Omental fat pad (tissue), 4 donors: ENCODE results near the gene ADAMTS20. TPM values are rescaled to one million over a fixed set of nuclear protein-coding genes. Genes with fewer than 3 reads are reported as not detected.

ENCODE experiments used
- ATAC-seq: fragments of 150-250 bp; one replicate; pipeline ENCODE4 v1.9.1; 2016; ENCODE audit warnings: mild to moderate bottlenecking, moderate library complexity; ENCODE audit not compliant: low FRiP score
- DNase-seq: peaks from one replicate; pipeline ENCODE4 v3.0.0-alpha.2; 2019; ENCODE audit warnings: low spot score
- CTCF ChIP-seq, 3 donors: fragments of 450-650 bp; IDR thresholded peaks; one replicate each; pipeline ENCODE4 v1.5.1; 2016 to 2017; ENCODE audit warnings: antibody characterized with exemption in 3 of 3, mild to moderate bottlenecking in 3 of 3, moderate library complexity in 2 of 3
- total RNA-seq, 4 donors: library from RNA; depleted of rRNA; stranded (reverse); fragments of >200 nt; gene quantifications; one replicate each; pipeline ENCODE4 v1.1.0, GENCODE V29; 2016

Gene ADAMTS20
- total RNA-seq, 4 donors from 2014 or later, result not detected

DNA sequence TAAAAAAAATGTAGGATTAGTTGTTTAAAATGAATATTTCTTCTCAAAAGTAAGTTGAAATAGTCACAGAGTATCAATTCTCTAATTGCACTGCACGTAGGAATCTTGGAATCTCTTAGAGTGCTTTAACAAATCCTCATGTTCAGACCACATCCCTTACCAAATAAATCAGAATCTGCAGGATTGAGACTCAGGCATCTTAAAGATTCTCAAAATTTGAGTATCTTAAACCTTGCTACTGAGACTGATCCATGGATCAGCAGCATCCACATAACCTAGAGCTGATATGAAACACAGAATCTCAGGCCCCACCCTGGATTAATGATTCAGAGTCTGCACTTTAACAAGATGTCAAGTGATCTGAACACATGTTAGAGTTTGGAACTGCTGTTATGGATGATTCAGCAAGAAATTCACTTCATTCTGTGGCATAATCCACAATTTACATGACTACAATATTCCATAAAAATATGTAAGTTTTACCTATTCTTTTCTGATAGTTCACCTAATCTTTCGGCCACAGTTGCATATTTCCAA is 58.7 kb downstream of the ADAMTS20 start:
- no peak for DNase-seq
- no peak for TF ChIP-seq CTCF (IDR thresholded peaks at IDR 0.05)

DNA sequence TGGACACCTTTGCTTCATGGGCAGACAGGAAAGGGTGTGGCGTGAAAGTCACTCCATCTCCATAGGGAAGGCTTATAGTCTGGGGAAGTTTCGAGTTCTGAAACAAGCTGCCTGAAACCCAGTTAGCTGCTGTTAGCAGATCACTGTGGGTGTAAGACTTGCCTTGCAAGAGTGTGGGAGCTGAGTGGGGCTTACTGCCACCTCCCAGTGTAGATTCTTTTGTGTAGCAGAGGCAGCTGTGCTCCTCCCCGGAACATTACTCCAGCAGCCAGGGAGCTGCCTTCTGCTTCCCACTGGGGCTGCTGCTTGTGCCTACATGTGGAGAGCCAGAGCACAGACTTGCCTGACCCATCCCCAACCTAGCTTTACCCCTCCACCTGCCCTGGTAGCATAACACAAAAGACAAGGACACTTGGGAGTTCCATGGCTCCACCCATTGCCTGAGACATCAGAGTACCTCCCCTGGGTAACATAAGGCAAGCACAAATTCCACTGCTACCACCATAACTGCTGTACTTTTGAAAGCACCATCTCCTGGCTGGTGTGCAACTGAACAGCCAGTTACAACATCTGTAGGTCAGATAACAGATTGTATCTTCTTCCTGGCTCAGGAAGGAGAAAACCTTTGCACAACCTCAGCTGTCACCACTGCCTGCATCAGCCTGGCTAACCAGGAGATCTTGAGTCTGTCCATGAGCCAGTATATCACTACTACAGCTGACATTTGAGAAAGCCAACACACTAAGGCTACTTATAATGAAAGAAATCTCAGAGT is 69.5 kb downstream of the ADAMTS20 start:
- ATAC-seq, result no peak
- no peak for TF ChIP-seq CTCF (IDR thresholded peaks at IDR 0.05)

More for the DNA sequence above, 58.7 kb downstream of the ADAMTS20 start:
- ATAC-seq, result no peak

DNA sequence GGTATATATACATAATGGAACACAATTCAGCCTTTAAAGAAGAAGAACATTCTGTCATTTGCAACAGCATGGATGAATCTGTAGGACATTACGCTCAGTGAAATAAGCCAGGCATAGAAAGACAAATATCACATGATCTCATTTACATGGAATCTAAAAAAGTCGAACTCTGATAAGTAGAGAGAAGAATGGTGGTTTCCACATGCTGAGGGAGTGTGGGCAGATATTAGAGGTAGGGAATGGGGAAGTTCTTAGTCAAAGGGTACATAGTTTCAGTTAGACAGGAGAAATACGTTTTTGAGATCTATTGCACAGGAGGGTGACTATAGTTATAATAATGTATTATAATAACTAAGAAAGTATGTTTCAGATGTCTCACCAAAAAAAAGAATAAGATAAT is 71.4 kb downstream of the ADAMTS20 start:
- TF ChIP-seq CTCF (IDR thresholded peaks at IDR 0.05), result no peak
- no peak for DNase-seq
- ATAC-seq, result no peak

More for the DNA sequence above, 69.5 kb downstream of the ADAMTS20 start:
- DNase-seq, result no peak

DNA sequence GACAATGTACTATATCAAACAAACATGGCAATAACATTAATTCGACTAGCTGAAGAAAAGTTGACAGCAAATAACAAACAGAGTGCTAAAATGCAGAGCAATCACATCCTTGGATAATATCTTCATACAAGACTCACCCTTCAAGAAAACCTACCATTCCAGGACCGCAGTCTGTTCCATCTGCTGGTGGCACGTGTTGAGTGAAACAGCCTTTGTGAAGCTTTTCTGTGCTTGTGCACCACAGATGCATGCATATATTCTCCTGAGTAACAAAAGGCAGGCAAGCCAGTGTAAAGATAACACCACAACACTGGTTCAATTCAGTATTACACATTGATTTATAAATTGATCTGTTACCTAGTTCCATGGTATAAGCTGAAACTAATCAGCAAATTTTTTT is 89.3 kb downstream of the ADAMTS20 start:
- ATAC-seq (no peak), DNase-seq (no peak)
- no peak for TF ChIP-seq CTCF (IDR thresholded peaks at IDR 0.05)

GRCh38 chr12:43462080-43462479 is 89.9 kb downstream of the ADAMTS20 start:
- ATAC-seq (no peak), DNase-seq (no peak)
- TF ChIP-seq CTCF (IDR thresholded peaks at IDR 0.05), result no peak

DNA sequence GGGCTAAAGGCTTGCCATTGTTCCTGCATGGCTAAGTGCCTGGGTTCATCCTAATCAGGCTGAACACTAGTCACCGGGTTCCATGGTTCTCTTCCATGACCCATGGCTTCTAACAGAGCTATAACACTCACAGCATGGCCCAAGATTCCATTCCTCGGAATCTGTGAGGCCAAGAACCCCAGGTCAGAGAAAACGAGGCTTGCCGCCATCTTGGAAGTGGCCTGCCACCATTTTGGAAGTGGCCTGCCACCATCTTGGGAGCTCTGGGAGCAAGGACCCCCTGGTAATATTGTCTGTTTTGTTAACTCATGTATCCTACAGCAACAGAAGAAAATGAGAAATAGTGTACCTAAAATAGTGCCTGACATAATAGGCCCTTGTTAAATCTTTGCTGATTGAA is 92.7 kb downstream of the ADAMTS20 start:
- DNase-seq (no peak), ATAC-seq (no peak)
- TF ChIP-seq CTCF (IDR thresholded peaks at IDR 0.05), result no peak

- ATAC-seq, result no peak
- TF ChIP-seq CTCF (IDR thresholded peaks at IDR 0.05), result no peak
- DNase-seq, result no peak
Measured at GRCh38 chr12:43453761-43454160, 98.2 kb downstream of the ADAMTS20 start.
